PC-3 (cell line): ENCODE measurements around the gene DICER1. TPM values are rescaled to one million over a fixed set of nuclear protein-coding genes. Genes with fewer than 3 reads are reported as not detected.
A peak's percentile ranks its signal among the peaks of the same experiment; 100 is the strongest.

Experiments used
- ATAC-seq: fragments of 200-7000 bp; cut with Tn5 transposase; 2 replicates; pipeline ENCODE4 v1.9.1; 2020; ENCODE audit warnings: mild to moderate bottlenecking, moderate library complexity
- BruUV-seq: library from RNA; stranded (reverse); fragments of 400-500 nt; replicated peaks from 2 replicates; lab custom pipeline; 2021; lab: Mats Ljungman, UMichigan
- CTCF ChIA-PET: fragments of 300-600 bp; sonication (Branson Sonifier 250); formaldehyde crosslinking; loops from one replicate; lab custom pipeline; 2022; ENCODE audit warnings: antibody characterized with exemption; lab: Charles Lee
- POLR2A ChIA-PET: fragments of 300-600 bp; sonication (Branson Sonifier 250); formaldehyde crosslinking; loops from one replicate; lab custom pipeline; 2022; ENCODE audit warnings: antibody characterized with exemption; ENCODE audit not compliant: unreplicated experiment; lab: Charles Lee
- DNase-seq: peaks from one replicate; pipeline ENCODE4 v3.0.0-alpha.2; 2015
- H2AFZ ChIP-seq: fragments of 300-600 bp; sonication (generic); 2 replicates; pipeline ENCODE4 v1.6.0; 2016; ENCODE audit warnings: antibody characterized with exemption, low read length
- H3F3A ChIP-seq: fragments of 300-600 bp; sonication (generic); one replicate; pipeline ENCODE4 v1.6.0; 2017; ENCODE audit warnings: antibody characterized with exemption, low read length, control low read depth, mild to moderate bottlenecking; ENCODE audit not compliant: unreplicated experiment
- H3K27ac ChIP-seq: fragments of 300-600 bp; sonication (generic); 2 replicates; pipeline ENCODE4 v1.5.1; 2016; ENCODE audit warnings: mild to moderate bottlenecking, low read length
- H3K27me3 ChIP-seq: fragments of 300-600 bp; sonication (generic); 2 replicates; pipeline ENCODE4 v1.6.1; 2016; ENCODE audit warnings: low read length, mixed read lengths
- H3K36me3 ChIP-seq: fragments of 300-600 bp; sonication (generic); 2 replicates; pipeline ENCODE4 v1.6.1; 2016; ENCODE audit warnings: low read depth, mixed run types, low read length, mixed read lengths
- H3K4me1 ChIP-seq: fragments of 300-600 bp; sonication (generic); 2 replicates; pipeline ENCODE4 v1.5.1; 2016; ENCODE audit warnings: low read length; ENCODE audit not compliant: insufficient read depth
- H3K4me2 ChIP-seq: fragments of 300-600 bp; sonication (generic); 2 replicates; pipeline ENCODE4 v1.6.0; 2016; ENCODE audit warnings: low read length
- H3K4me3 ChIP-seq: fragments of 300-600 bp; sonication (generic); 2 replicates; pipeline ENCODE4 v1.5.1; 2016; ENCODE audit warnings: mild to moderate bottlenecking, low read length, mixed read lengths
- H3K79me2 ChIP-seq: fragments of 300-600 bp; sonication (generic); 2 replicates; pipeline ENCODE4 v1.6.1; 2017; ENCODE audit warnings: low read length, mixed read lengths
- H3K9ac ChIP-seq: fragments of 300-600 bp; sonication (generic); 2 replicates; pipeline ENCODE4 v1.6.0; 2016; ENCODE audit warnings: mild to moderate bottlenecking, low read length
- H3K9me2 ChIP-seq: fragments of 300-600 bp; sonication (generic); replicated peaks from 2 replicates; pipeline ENCODE4 v1.6.1; 2016; ENCODE audit warnings: mixed run types, low read length, mixed read lengths
- H3K9me3 ChIP-seq: fragments of 300-600 bp; sonication (generic); 2 replicates; pipeline ENCODE4 v1.6.1; 2016; ENCODE audit warnings: low read length, mixed read lengths
- H4K20me1 ChIP-seq: fragments of 300-600 bp; sonication (generic); 2 replicates; pipeline ENCODE4 v1.6.1; 2016; ENCODE audit warnings: low read length, mixed read lengths
- CTCF ChIP-seq: fragments of 300-600 bp; sonication (generic); conservative IDR thresholded peaks from 2 replicates; pipeline ENCODE4 v1.5.1; 2017; ENCODE audit warnings: antibody characterized with exemption, low read depth, mild to moderate bottlenecking, low read length
- EZH2 ChIP-seq: fragments of 300-600 bp; sonication (generic); IDR thresholded peaks from one replicate; pipeline ENCODE4 v1.6.1; 2017; ENCODE audit warnings: antibody characterized with exemption, mild to moderate bottlenecking, low read length; ENCODE audit not compliant: unreplicated experiment
- EZH2phosphoT487 ChIP-seq: fragments of 300-600 bp; sonication (generic); IDR thresholded peaks from 2 replicates; pipeline ENCODE4 v1.6.1; 2018; ENCODE audit warnings: mild to moderate bottlenecking, antibody characterized with exemption, low read length, borderline replicate concordance
- intact Hi-C: fragments of 100-400 bp; cut with micrococcal nuclease; formaldehyde crosslinking; loops from 2 replicates; pipeline ENCODE4 v1.9.0; 2023
- total RNA-seq: library from RNA; depleted of rRNA; stranded (reverse); fragments of >200 nt; gene quantifications from 2 replicates; pipeline ENCODE4 v1.2.3, GENCODE V29; 2014

DICER1 gene
- total RNA-seq, 1 experiment from 2014 or later = 29.9 TPM

- Histone ChIP-seq H3K9me2 (no peaks in the 10 kb centered on the region), H4K20me1 (no peaks in the 10 kb centered on the region), H3F3A (no peaks in the 10 kb centered on the region), H2AFZ (no peak overlapping the region), H3K79me2 (no peaks in the 10 kb centered on the region), H3K4me2 (no peak overlapping the region), H3K4me1 (no peaks in the 10 kb centered on the region), H3K4me3 (no peak overlapping the region), H3K27me3 (peaks cover 14% of the 10 kb centered on the region; the same call in 1 of the 2 replicates), H3K9me3 (no peaks in the 10 kb centered on the region), H3K9ac (no peak overlapping the region), H3K27ac (no peak overlapping the region), H3K36me3 (no peaks in the 10 kb centered on the region)
- peak; percentile 8 for DNase-seq
- CTCF ChIA-PET = no interaction called here
- POLR2A ChIA-PET = no interaction called here
- intact Hi-C loops = no loop called here
- TF ChIP-seq EZH2 (no peak), EZH2phosphoT487 (no peak), CTCF (no peak)
- no peak for ATAC-seq
- no TSS peak for BruUV-seq
Measured at GRCh38 chr14:95056476-95056875, 100.9 kb downstream of the DICER1 start.

- no peaks in the 10 kb centered on the region for H3F3A ChIP-seq
- no peak for TF ChIP-seq EZH2phosphoT487
- no peak for TF ChIP-seq EZH2
- no peak for TF ChIP-seq CTCF
- H3K4me2 ChIP-seq = no peak overlapping the region
- DNase-seq = no peak
- H3K9ac ChIP-seq = no peak overlapping the region
- no peak overlapping the region for H3K4me3 ChIP-seq
- POLR2A ChIA-PET = no interaction called here
- H2AFZ ChIP-seq = no peak overlapping the region
- BruUV-seq = no TSS peak
- no peak overlapping the region for H3K27ac ChIP-seq
- no peaks in the 10 kb centered on the region for H3K9me2 ChIP-seq
- intact Hi-C loops = no loop called here
- no peaks in the 10 kb centered on the region for H3K36me3 ChIP-seq
- ATAC-seq = no peak
- H4K20me1 ChIP-seq = no peaks in the 10 kb centered on the region
- no peaks in the 10 kb centered on the region for H3K4me1 ChIP-seq
- H3K9me3 ChIP-seq = no peaks in the 10 kb centered on the region
- CTCF ChIA-PET = no interaction called here
- H3K27me3 ChIP-seq = peaks cover 18% of the 10 kb centered on the region; the same call in 1 of the 2 replicates
- no peaks in the 10 kb centered on the region for H3K79me2 ChIP-seq
Measured at GRCh38 chr14:95055318-95055717, 102.0 kb downstream of the DICER1 start.

DNA sequence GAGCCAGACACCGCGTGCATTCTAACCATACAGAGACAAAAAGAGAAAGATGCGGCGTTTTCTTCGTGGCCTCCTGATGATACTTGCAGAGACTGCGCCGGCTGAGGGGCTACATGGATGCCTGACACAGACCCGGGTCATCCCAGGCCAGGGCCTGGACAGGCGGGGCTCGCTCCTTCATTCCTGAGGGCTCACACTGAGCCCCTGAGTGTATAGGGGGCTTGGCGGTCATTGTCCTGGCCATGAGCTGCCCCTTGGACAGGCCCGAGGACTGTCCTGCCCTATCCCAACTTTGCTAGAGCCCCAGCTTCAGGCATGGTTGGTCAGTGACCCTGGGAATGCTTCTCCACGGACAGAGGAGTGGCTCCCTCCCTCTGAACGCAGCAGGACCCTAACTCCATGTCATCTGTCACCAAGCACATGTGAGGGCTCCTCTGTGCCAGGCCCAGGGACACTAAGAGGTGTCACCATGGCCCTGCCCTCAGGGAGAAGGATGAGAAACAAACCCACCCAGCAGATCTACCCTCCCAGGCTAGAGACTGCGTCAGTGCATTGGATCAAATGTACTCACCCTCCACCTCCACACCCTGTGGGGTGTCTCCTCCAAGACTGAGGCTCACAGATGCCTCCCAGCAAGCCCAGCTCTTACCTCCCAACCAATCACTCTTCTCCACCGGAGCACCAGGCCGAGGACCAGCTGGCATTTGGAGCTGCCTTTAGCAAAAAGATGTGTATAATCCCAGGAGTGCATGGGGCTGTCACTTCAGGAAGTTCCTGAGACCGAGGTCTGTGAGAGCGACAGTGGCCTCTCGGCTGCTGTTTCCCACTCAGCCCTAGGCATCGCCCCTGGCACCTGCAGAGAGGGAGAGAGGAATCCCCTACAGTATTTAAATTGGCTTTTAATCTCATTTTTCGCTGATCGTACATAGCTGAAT, 102.7 kb downstream of the DICER1 start:
- no peak overlapping the region for H3K4me2 ChIP-seq
- H3K36me3 ChIP-seq = no peaks in the 10 kb centered on the region
- BruUV-seq = no TSS peak
- no peak overlapping the region for H3K27ac ChIP-seq
- peaks cover 24% of the 10 kb centered on the region; the same call in 1 of the 2 replicates for H3K27me3 ChIP-seq
- no peak for ATAC-seq
- H3K4me1 ChIP-seq = no peaks in the 10 kb centered on the region
- H3K9ac ChIP-seq = no peak overlapping the region
- no peak for DNase-seq
- no peaks in the 10 kb centered on the region for H3K79me2 ChIP-seq
- ChIA-PET CTCF (no interaction called here), POLR2A (no interaction called here)
- no peaks in the 10 kb centered on the region for H3F3A ChIP-seq
- H3K9me2 ChIP-seq = no peaks in the 10 kb centered on the region
- intact Hi-C loops = no loop called here
- H3K4me3 ChIP-seq = no peak overlapping the region
- H2AFZ ChIP-seq = no peak overlapping the region
- H3K9me3 ChIP-seq = no peaks in the 10 kb centered on the region
- TF ChIP-seq CTCF = no peak
- no peak for TF ChIP-seq EZH2
- H4K20me1 ChIP-seq = no peaks in the 10 kb centered on the region
